Smooth muscle cell (in vitro differentiated cells): Measurements from ENCODE around the gene AURKB. TPM values are rescaled to one million over a fixed set of nuclear protein-coding genes. Genes with fewer than 3 reads are reported as not detected.

ENCODE experiments used
- DNase-seq: peaks from one replicate; lab custom pipeline; 2025; ENCODE audit not compliant: unreplicated experiment; lab: John Stamatoyannopoulos, UW
- H2AFZ ChIP-seq: fragments of 200-600 bp; sonication (generic); 2 replicates; pipeline ENCODE4 v1.6.0; 2016; ENCODE audit warnings: antibody characterized with exemption, low read depth, mild to moderate bottlenecking
- H3F3A ChIP-seq: fragments of 200-600 bp; sonication (generic); 2 replicates; pipeline ENCODE4 v1.6.0; 2017; ENCODE audit warnings: antibody characterized with exemption, low read depth
- H3K27ac ChIP-seq: fragments of 200-600 bp; sonication (generic); 2 replicates; pipeline ENCODE4 v1.5.1; 2016; ENCODE audit warnings: low read depth, mild to moderate bottlenecking
- H3K27me3 ChIP-seq: fragments of 200-600 bp; sonication (generic); 2 replicates; pipeline ENCODE4 v1.6.1; 2016; ENCODE audit warnings: low read depth, mild to moderate bottlenecking
- H3K36me3 ChIP-seq: fragments of 200-600 bp; sonication (generic); 2 replicates; pipeline ENCODE4 v1.5.1; 2016; ENCODE audit warnings: low read depth
- H3K4me1 ChIP-seq: fragments of 200-600 bp; sonication (generic); 2 replicates; pipeline ENCODE4 v1.5.1; 2016; ENCODE audit warnings: low read depth
- H3K4me2 ChIP-seq: fragments of 200-600 bp; sonication (generic); 2 replicates; pipeline ENCODE4 v1.6.0; 2016; ENCODE audit warnings: mild to moderate bottlenecking
- H3K4me3 ChIP-seq: fragments of 200-600 bp; sonication (generic); 2 replicates; pipeline ENCODE4 v1.5.1; 2016; ENCODE audit warnings: mild to moderate bottlenecking
- H3K79me2 ChIP-seq: fragments of 200-600 bp; sonication (generic); 2 replicates; pipeline ENCODE4 v1.6.0; 2016; ENCODE audit warnings: low read depth, mild to moderate bottlenecking
- H3K9ac ChIP-seq: fragments of 200-600 bp; sonication (generic); 2 replicates; pipeline ENCODE4 v1.6.0; 2016; ENCODE audit warnings: low read depth
- H3K9me3 ChIP-seq: fragments of 200-600 bp; sonication (generic); replicated peaks from 2 replicates; pipeline ENCODE4 v1.5.1; 2016; ENCODE audit warnings: low read depth
- H4K20me1 ChIP-seq: fragments of 200-600 bp; sonication (generic); 2 replicates; pipeline ENCODE4 v1.6.0; 2016; ENCODE audit warnings: low read depth
- CTCF ChIP-seq: fragments of 200-600 bp; sonication (generic); IDR thresholded peaks from 2 replicates; pipeline ENCODE4 v1.5.1; 2017; ENCODE audit warnings: borderline replicate concordance, mild to moderate bottlenecking, antibody characterized with exemption; ENCODE audit not compliant: insufficient read depth, poor library complexity, severe bottlenecking
- WGBS: methylation state at CpG from one replicate; pipeline ENCODE4 v1.1.7; 2016; ENCODE audit warnings: low lambda C conversion rate; 5-methylcytosine and 5-hydroxymethylcytosine counted together
- polyA plus RNA-seq: library from polyadenylated mRNA; unstranded; fragments of >200 nt; fragmentation: Nextera tagmentation; extraction: Ambion mirVana; gene quantifications from 2 replicates; pipeline ENCODE4 v1.2.1, GENCODE V29; 2016
- total RNA-seq: library from RNA; depleted of rRNA; stranded (reverse); fragments of >200 nt; gene quantifications from 2 replicates; pipeline ENCODE4 v1.2.3, GENCODE V29; 2014

The AURKB gene
- total and polyA plus RNA-seq, 2 experiments from 2014 or later = 16.6 to 33.5 TPM

GRCh38 chr17:8189041-8189710 lies 21.2 kb downstream of the AURKB start:
- no peaks in the 10 kb centered on the region for H3K36me3 ChIP-seq
- TF ChIP-seq CTCF = no peak
- H3F3A ChIP-seq = peaks cover 17% of the 10 kb centered on the region
- H2AFZ ChIP-seq = peak overlapping the region; percentile 82
- H4K20me1 ChIP-seq = peaks cover 19% of the 10 kb centered on the region
- H3K9ac ChIP-seq = peak overlapping the region; percentile 78
- peak overlapping the region; percentile 68 for H3K27ac ChIP-seq
- 6% methylated on average over 61 of the region's 67 CpGs for WGBS
- H3K27me3 ChIP-seq = no peaks in the 10 kb centered on the region
- no peaks in the 10 kb centered on the region for H3K9me3 ChIP-seq
- H3K79me2 ChIP-seq = no peaks in the 10 kb centered on the region
- peak; percentile 24 for DNase-seq
- peak overlapping the region; percentile 88 for H3K4me2 ChIP-seq
- peaks cover 12% of the 10 kb centered on the region for H3K4me1 ChIP-seq
- peak overlapping the region; percentile 75 for H3K4me3 ChIP-seq

- Histone ChIP-seq H3K4me3 (peak overlapping the region; percentile 75), H3K9ac (no peak overlapping the region), H4K20me1 (peaks cover 19% of the 10 kb centered on the region), H3F3A (peaks cover 17% of the 10 kb centered on the region), H3K4me1 (peaks cover 12% of the 10 kb centered on the region), H3K27me3 (no peaks in the 10 kb centered on the region), H3K36me3 (no peaks in the 10 kb centered on the region), H2AFZ (no peak overlapping the region), H3K27ac (peak overlapping the region; percentile 15), H3K9me3 (no peaks in the 10 kb centered on the region), H3K79me2 (no peaks in the 10 kb centered on the region), H3K4me2 (peak overlapping the region; percentile 88)
- no peak for TF ChIP-seq CTCF
- no peak for DNase-seq
- WGBS = 47% methylated on average over 12 of the region's 12 CpGs
Measured at GRCh38 chr17:8188263-8188839, 22.0 kb downstream of the AURKB start.

GRCh38 chr17:8187517-8188262 lies 22.7 kb downstream of the AURKB start:
- peak; percentile 83 for DNase-seq
- no peak for TF ChIP-seq CTCF
- Histone ChIP-seq H3F3A (peaks cover 17% of the 10 kb centered on the region), H3K4me3 (peak overlapping the region; percentile 75), H3K4me1 (peaks cover 12% of the 10 kb centered on the region), H3K27ac (peak overlapping the region; percentile 55), H2AFZ (no peak overlapping the region), H4K20me1 (peaks cover 19% of the 10 kb centered on the region), H3K27me3 (no peaks in the 10 kb centered on the region), H3K9ac (no peak overlapping the region), H3K36me3 (no peaks in the 10 kb centered on the region), H3K4me2 (peak overlapping the region; percentile 88), H3K9me3 (no peaks in the 10 kb centered on the region), H3K79me2 (no peaks in the 10 kb centered on the region)
- WGBS = 2% methylated on average over 25 of the region's 25 CpGs
